MM.1S (cell line): ENCODE measurements around the gene IREB2.

Experiments
- CTCF ChIP-seq: fragments of 300-600 bp; sonication (generic); IDR thresholded peaks from 2 replicates; pipeline ENCODE4 v1.5.1; 2016; ENCODE audit warnings: antibody characterized with exemption, low read length, mixed read lengths
- EZH2phosphoT487 ChIP-seq: fragments of 300-600 bp; sonication (generic); IDR thresholded peaks from 2 replicates; pipeline ENCODE4 v1.6.1; 2018; ENCODE audit warnings: antibody characterized with exemption, low read length

GRCh38 chr15:78405336-78405924, 32.6 kb upstream of the IREB2 start:
- TF ChIP-seq CTCF = no peak
- TF ChIP-seq EZH2phosphoT487 = no peak
